ENCODE measurements around the gene EPC2.

- TF ChIP-seq POLR2AphosphoS5 (IDR thresholded peaks at IDR 0.05; ENCODE audit: low read depth, low read length), result no peak
- no peak for TF ChIP-seq TAF1 (IDR thresholded peaks at IDR 0.05; ENCODE audit: borderline replicate concordance, insufficient read depth, low read length)
- TF ChIP-seq, protein P1, sequence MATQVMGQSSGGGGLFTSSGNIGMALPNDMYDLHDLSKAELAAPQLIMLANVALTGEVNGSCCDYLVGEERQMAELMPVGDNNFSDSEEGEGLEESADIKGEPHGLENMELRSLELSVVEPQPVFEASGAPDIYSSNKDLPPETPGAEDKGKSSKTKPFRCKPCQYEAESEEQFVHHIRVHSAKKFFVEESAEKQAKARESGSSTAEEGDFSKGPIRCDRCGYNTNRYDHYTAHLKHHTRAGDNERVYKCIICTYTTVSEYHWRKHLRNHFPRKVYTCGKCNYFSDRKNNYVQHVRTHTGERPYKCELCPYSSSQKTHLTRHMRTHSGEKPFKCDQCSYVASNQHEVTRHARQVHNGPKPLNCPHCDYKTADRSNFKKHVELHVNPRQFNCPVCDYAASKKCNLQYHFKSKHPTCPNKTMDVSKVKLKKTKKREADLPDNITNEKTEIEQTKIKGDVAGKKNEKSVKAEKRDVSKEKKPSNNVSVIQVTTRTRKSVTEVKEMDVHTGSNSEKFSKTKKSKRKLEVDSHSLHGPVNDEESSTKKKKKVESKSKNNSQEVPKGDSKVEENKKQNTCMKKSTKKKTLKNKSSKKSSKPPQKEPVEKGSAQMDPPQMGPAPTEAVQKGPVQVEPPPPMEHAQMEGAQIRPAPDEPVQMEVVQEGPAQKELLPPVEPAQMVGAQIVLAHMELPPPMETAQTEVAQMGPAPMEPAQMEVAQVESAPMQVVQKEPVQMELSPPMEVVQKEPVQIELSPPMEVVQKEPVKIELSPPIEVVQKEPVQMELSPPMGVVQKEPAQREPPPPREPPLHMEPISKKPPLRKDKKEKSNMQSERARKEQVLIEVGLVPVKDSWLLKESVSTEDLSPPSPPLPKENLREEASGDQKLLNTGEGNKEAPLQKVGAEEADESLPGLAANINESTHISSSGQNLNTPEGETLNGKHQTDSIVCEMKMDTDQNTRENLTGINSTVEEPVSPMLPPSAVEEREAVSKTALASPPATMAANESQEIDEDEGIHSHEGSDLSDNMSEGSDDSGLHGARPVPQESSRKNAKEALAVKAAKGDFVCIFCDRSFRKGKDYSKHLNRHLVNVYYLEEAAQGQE (IDR thresholded peaks at IDR 0.05; ENCODE audit: insufficient read depth in 1 of 2, low read depth in 2 of 2, low read length in 2 of 2), result peak in 1 of 2 experiments; percentile 72; a peak in 2 of 4 replicates
Measured at GRCh38 chr2:148829618-148830017, 185.1 kb downstream of the EPC2 start.

All from PFSK-1 (cell line).